Activated CD4-positive, CD25-positive, alpha-beta regulatory T cell (primary cell): ENCODE measurements around the gene NUDC.
"Not testable (repeated sequence)": the region's sequence is repeated elsewhere in the genome, so short reads cannot be mapped to it uniquely, and the experiment has no call there.

ENCODE experiments used
- DNase-seq, 4 experiments: peaks; one replicate each; lab custom pipeline; 2025; lab: John Stamatoyannopoulos, UW

NUDC gene

DNA sequence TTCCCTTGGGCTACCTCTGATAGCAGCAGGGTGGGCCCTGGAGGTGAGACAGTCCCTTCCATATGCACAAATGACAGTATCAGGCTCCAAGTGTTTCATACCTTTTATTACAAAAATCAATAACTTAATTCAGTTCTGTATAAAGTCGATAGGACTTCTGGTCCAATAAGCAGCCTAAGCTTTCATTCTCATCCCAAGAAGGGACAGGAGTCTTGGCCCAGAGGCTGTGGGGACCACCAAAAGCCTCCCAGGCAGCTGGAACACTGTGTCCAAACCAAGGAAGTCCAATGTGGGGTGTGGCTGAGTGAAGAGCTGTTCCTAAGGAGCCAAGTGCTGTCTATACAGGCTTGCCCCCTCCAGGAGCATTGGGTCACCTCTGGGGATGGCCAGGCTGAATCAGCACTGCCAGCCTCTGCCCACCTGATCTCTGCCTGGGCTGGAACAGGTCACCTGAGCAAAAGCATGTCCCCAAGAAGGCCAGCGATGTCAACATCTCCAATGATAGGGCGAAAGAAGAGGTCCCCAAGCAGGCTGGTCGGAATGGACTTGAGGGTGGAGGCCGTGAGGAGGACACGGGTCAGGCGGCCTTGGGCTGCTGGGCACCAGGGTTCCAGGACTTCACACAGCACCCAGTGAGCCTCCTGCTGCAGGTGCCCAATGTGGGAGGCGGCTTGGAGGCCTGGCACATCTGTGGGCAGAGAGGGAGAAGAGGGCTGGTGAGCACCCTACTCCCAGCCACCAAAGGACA lies 10.0 kb upstream of the NUDC start:
- DNase-seq: no peak

DNA sequence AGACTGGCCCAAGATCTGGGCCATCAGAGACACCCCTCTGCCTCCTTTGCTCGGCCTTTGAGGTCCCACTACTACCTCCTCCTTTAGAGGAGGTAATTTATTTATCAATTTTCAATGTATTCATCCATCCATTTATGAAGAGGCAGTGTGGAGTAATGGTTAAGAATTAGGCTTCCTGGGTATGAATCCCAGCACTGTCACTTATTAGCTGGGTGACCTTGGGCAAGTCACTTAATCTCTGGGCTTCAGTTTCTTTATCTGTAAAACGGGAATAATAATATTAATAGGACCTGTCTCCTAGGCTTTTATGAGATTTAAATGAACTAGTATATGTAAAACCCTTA lies 9.4 kb upstream of the NUDC start:
- DNase-seq: no peak

DNA sequence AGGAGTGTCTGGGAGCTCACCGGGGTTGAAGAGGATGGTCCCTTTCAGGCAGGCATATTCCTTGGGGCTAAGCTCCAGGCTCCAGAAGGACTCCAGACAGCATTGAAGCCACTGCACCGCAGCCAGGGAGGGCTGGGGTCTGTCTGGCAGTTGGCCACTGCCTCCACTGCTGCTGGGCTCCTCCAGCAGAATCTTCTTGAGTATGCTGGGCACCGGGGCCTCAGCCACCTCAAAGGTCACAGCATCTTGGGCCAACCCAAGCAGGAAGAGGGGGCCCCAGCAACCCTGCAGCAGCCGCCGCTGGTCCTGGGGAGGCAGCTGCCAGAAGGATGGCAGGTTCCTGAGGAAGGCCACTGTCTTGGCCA lies 8.2 kb upstream of the NUDC start:
- no peak for DNase-seq

DNA sequence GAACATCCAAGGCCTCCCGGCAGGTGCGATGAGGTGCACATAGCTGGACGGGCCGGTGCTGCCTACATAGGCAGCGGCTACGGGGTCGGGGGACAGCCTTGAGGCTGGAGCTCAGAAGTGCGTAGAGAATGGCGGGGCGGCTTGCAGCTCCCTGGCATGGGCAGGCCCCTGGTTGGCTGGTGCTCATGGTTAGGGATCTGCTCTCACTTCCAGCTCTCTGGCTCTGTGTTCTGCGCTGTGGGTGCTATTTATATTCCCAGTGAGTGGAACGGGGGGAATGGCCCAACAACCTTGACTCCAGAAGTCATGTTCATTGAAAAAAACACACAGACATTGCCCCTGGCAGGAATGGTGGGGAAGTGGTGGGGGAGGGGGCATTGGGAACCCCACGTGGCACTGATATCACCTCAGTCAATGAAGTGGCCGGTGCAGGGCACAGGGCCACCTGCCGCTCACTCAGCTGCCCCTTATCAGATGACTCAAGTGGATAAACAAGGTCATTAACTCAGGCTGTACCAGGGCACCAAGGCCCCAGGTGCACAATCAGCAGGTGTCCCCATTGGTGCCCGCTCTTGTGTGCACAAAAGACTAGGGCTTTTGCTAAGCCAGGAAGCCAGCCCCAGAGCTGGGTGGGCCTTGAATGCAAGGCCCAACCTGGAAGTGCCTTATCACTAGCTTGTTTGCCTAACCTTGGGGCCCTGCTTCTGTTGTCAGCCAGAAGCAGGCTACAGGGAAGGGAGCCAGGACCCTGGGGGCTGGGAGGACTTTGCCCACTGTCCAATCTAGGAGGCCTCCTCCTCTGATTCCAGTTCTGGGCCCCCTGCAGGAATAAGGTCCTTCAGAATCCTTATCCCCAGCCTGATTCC lies 7.6 kb upstream of the NUDC start, which contains the start of gene NR0B2:
Gene NR0B2 (minus strand): TSS at position 222 of the 866 bp plus-strand sequence. CDS start 35 bp downstream, at position 187.
- no peak for DNase-seq

DNA sequence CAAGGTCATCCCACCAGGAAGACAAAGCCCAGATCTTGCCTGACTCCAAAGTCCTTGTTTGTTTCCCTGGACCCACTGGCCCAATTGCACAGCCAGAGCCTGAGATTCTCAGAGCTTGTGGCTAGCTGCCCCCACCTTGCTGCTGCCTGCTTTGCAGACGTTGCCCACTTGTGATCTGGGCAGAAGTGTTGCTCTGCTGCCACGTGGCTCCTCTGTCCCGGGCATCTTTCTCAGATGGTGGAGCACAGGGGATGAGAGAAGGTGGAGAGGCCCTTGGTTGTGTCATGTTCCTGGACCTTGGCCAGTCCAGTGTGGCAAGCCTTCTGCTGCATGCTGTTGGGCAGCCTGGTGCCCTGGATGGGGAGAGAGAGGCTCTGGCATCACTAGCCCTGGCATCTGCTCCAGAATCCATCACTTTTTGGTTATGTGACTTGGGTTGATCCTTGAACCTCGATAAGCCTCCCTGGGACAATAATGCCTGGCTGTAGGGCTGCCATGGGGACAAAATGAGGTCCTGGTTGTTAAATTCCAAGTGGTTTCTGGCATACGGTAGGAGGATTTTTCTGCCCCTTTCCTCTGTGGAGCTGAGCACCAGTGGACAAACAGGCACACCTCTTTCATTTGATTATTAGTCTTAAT lies 6.2 kb upstream of the NUDC start:
- no peak for DNase-seq

DNA sequence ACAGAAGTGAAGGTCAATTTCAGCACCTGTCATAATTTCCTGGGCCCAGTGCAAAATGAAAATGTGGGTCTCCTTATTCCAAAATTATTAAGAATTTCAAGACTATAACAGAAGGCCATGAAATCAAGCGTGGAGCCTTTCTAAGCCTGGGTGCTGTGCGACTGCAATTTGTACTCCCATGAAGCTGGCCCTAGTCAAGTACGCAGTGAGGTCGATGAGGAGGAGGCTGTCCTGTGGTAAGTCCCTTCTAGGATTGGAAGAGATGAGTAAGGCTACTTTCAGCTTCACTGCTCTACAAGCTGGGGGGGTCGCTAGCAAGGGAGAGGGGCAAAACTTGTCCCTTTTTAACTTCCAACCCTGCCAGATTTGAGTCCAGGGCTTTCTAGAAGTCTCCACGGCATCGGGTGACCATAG lies 410 bp upstream of the NUDC start:
- no peak for DNase-seq

DNA sequence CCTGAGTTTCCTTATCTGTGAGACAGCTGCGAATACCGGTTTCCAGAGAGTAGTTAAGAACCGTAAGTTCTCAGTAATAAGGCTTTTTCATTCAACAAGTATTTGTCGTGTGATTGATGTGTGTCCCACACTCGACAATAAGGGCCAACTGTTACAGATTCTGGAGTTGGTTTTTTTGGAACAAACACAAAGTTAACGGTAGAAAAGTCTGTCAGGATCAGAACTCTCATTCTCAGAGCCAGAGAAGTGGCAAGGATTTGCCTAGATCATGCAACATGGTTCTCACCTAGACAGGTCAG lies 837 bp downstream of the NUDC start:
- DNase-seq: no peak

DNA sequence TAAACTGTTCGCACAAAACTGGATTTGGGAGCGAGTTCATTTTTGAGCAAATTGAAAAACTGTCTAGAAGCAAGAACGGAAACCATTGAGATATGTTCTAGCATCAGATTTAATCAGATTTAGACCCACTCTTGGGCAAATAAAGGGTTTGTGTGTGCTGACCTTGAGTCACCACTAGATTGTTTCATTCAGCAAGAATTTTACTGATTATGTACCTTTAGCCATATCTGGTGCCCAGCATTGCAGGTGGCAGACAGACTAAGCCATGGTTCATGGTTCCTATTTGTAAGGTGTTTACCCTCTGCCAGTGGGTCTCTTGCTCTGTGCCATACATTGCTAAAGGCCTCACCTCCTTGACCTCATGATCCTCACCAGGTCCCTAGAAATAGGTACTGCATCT lies 1.4 kb downstream of the NUDC start:
- no peak for DNase-seq

DNA sequence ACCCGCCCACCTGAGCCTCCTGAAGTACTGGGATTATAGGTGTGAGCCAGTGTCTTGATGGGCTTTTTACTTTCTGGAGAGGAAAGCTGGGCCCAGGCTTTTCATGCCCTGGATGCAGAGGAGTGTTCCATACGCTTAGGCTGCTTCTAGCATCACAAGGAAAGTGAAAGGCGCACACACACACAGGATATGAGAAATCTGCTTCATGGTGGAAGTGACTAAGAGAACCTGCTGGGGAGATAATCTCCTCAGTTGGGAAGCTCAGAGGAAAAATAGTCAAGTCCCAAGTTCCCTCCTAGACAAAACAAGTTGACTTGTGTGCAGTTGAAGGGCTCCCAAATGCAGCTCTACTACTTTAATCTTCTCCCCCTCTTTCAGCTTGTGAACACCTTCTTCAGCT lies 2.2 kb downstream of the NUDC start:
- no peak for DNase-seq

DNA sequence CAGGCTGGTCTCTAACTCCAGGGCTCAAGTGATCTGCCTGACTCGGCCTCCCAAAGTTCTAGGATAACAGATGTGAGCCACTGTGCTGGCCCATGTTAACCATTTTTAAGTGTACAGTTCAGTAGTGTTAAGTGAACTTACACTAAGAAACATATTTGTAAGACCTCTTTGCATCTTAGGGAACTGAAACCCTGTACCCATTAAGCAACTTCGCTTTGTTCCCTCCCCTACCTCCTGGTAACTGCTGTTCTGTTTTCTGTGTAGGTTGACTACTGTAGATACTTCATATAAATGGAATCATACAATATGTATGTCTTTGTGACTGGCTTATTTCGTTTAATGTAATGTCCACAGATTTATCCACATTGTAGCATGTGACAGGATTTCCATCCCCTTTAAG lies 11.0 kb downstream of the NUDC start:
- DNase-seq: no peak

DNA sequence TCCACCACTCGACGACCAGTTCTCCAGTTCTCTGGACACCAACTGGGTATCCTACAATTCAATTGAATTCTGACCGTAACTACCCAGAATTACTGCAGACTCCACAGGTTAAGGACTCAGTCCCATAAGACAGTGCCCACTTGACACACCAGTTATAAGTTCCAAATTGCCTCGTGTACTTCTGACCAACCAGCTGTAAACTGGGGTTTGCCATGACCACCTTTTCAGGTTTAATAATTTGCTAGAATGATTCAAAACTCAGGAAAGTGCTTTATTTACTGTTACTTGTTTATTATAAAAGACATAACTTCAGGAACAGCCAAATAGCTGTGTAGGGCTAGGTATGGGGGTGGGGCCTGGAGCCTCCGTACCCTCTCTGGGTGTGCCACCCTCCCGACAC lies 15.3 kb downstream of the NUDC start:
- no peak for DNase-seq

DNA sequence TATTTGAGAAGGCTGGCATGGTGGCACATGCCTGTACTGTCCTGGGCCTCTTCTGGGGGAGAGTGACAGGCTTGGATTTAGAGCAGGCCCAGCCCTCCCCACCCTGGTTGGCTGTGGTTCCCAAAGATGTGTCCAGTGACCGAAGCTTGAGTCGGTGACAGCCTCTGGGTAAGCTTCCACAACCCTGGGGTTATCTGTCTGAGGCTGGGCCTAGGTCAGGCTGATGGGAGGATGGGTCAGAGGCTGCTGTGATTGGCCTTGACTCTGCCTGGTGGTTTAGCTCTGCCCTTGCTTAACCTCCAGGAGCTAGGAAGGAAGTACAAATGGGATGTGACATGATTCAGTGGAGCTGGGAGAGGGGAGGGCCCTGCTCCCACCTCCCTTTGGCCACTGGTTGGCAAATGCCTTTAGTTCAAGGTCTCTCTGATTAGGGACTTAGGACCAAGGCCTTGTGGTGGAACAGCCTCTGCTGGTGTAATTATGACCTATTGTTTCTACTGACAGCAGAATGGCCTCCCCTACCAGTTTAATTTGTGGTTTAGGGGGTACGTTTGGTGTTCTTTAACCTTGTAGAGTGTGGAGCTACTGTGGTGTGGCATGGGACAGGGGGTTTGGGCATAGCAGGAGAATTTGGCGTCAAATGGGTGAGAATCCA lies 16.6 kb downstream of the NUDC start:
- no peak for DNase-seq

DNA sequence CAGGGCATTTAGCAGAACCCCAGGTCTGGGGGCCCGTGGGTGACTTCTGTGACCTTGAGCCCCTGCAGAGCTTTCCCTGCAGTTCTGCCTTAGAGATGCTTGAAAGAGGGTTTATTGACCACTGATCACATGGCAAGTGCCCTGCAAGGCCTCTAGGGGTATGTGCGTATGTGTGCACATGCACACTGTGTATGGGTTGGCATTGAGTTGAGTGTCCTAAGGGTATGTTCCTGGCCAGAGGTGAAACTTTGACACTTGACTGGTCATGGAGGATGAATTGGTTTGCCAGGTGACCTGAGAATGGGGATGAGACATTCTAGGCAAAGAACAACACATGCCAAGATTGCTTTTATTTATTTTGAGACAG lies 17.1 kb downstream of the NUDC start:
- DNase-seq: no peak

DNA sequence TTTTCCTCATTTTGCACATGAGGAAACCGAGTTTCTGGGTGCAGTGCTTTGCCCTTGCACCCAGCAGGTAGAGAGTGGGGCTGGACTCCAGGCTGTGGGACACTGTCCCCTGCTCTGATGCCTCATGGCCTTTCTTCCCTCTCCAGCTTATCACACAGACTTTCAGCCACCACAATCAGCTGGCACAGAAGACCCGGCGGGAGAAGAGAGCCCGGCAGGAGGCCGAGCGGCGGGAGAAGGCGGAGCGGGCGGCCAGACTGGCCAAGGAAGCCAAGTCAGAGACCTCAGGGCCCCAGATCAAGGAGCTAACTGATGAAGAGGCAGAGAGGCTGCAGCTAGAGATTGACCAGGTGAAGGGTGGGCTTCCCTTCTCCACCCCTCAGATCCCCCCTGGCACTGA lies 19.8 kb downstream of the NUDC start:
- no peak for DNase-seq

DNA sequence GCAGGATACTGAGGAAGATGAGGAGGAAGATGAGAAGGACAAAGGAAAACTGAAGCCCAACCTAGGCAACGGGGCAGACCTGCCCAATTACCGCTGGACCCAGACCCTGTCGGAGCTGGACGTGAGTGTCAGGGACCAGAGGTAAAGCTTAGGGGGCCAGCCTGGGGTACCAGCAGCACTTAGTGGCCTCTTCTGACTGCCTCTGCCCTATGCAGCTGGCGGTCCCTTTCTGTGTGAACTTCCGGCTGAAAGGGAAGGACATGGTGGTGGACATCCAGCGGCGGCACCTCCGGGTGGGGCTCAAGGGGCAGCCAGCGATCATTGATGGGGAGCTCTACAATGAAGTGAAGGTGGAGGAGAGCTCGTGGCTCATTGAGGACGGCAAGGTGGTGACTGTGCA lies 21.1 kb downstream of the NUDC start:
- DNase-seq: no peak

DNA sequence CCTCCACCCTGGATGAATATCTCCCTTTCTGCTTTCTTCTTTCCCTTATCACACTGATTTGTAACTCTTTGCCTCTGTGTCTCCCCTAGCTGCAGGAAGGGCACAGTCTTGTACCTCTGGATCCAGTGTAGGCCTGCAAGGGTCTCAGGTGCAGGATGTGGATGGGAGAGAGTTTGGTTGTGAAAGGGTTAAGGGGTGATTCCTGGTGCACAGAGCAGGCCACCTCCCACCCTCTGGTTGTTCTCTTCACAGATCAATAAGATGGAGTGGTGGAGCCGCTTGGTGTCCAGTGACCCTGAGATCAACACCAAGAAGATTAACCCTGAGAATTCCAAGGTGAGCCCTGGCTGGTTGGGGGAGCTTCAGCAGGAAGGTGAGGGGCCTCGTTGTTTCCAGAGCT lies 23.6 kb downstream of the NUDC start:
- no peak for DNase-seq

DNA sequence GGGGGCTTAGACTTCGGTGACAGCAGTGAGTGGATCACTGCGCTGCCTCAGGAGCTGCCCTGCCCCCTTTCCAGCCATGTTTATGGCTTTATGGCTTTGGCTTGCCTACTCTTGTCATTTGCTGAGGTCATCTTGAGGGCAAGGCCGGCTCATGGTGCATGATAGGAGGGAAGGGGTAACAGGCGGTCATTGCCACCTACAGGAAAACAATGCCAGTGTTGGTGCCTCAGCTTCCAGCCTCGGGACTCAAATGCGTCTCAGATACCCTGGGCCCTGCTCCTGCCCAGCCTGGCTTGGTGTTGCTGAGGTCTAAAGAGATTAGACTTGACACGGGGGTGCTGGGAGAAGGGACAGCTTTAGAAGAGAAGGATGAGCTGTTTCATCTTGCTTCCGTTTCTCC lies 24.2 kb downstream of the NUDC start:
- no peak for DNase-seq

DNA sequence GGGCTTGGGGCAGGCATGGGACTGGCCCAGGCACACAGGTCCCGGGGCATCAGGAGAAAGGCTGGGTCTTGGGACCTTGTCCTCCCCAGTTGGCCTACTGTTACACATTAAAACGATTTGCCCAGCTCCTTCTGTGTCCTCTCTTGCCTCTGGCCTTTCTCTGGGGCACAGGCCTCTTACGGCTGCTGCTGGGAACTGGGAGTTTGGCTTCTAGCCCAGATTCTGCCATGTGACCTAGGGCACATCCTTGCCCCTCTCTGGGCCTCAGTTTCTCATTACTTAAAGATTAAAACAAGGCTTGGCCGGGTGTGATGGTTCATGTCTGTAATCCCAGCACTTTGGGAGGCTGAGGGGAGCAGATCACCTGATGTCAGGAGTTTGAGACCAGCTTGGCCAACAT lies 24.7 kb downstream of the NUDC start:
- DNase-seq: no peak

DNA sequence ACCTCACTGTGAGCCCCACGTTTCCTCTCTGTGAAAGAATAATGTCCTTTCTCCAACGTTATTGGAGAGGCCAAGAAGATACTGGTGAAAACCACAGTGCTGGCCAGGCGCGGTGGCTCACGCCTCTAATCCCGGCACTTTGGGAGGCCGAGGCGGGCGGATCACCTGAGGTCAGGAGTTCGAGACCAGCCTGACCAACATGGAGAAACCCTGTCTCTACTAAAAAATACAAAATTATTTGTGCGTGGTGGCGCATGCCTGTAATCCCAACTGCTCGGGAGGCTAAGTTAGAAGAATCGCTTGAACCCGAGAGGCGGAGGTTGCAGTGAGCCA lies 27.1 kb downstream of the NUDC start:
- DNase-seq: not testable (repeated sequence)

DNA sequence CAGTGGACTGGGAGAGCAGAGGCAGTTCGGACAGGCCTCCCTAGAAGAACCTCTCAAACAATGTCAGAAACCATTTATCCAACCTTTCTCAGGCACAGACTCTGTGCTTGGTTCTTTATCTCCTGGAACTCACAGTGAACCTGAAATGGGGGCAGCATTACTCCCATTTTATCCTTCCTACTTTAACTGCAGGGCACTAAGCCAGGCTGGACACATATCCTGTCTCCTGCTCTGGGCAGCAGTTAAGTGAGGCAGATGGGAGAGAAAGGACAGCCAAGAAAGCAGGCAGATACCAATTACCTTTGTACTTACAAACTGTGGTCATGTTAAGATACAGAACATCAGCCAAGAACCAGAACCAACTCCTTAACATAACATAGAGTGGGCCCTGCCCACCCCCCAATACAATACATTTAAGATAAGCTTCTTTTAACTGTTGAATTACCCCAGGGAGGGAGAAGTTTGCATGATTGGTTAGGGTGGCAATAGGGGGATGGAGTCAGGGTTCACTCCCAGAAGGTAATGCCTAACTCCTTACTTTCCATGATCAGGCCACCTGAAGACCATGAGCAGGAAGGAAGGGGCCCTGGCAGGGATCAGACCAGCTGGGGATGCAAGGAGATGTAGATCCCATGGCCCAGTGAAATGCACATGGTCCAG lies 27.9 kb downstream of the NUDC start:
- DNase-seq: no peak

DNA sequence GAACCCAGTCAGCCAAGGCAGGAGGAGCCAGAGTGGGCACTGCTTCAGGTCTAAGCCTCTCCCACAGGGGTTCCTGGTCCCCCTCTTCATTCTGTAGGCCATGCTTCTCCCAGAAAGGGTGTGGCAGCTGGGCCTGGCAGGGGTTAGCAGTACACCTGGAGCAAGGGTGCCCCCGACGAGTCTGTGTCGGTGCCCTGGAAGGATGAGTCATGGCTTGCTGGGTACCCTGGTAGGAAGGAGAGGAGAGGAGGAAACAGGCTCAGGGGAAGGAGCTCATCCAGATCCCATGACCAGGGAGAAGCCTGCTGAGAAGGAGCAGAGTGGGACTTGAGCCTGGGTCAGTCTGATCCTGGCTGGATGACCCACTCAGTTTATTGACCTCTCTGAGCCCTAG lies 28.4 kb downstream of the NUDC start:
- DNase-seq: no peak

DNA sequence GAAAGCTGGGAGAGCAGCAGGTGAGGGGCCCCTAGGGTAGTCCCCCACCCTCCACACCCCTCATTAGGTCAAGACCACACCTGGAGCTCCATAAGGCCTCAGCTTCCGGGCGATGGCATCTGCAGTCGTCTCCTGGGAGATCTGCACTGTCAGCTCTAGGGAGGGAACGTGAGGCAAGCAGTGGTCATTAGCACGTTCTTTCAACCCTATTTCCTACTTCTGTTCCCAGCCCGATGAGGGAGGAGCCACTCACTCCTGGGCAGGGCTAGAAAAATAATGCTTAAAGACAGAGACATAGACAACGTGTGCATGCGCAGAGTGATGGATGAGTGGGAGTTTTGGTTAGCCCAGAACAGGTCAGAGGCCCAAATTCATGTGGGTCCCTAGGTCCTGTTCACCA lies 29.1 kb downstream of the NUDC start:
- DNase-seq: no peak

DNA sequence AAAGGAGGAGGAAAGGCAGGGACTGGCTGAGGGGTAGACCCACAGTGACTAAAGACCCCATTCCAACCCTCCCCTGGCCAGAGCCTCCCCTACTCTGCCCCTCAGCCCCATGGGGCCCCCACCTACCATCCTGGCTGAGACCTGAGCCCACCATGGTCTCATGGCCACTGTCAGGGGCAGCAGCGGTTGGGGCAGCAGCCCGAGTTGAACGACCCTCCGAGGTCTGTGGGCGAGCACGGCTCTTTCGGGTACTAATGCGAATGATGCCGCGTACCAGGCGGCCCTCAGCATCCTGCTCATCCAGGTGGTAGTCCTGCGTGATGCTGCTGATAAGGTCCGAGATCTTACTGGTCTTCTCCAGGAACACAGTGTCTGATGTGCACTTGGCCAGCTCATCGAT lies 29.7 kb downstream of the NUDC start:
- DNase-seq: no peak
